HepG2 (cell line): ENCODE measurements around the gene NEURL2. TPM values are rescaled to one million over a fixed set of nuclear protein-coding genes. Genes with fewer than 3 reads are reported as not detected.

Experiments used
- ARNT2 ChIP-seq: sonication (generic); formaldehyde crosslinking; IDR thresholded peaks from 2 replicates; pipeline ENCODE4 v1.8.0; 2022; ENCODE audit warnings: mild to moderate bottlenecking, low read depth, missing genetic modification reagents, moderate library complexity
- CEBPG ChIP-seq: IDR thresholded peaks from 2 replicates; pipeline ENCODE4 v1.6.1; 2016
- EHMT2 ChIP-seq: fragments of 200-600 bp; sonication (generic); IDR thresholded peaks from 2 replicates; pipeline ENCODE4 v1.7.0; 2017; ENCODE audit warnings: antibody characterized with exemption, low read depth, low read length, borderline replicate concordance
- ETV5 ChIP-seq: IDR thresholded peaks from 2 replicates; pipeline ENCODE4 v1.6.1; 2018; ENCODE audit warnings: missing biosample characterization, missing genetic modification reagents, inconsistent platforms, borderline replicate concordance
- KAT2B ChIP-seq: fragments of 150-350 bp; IDR thresholded peaks from 2 replicates; pipeline ENCODE4 v1.6.1; 2014; ENCODE audit warnings: low read depth, low read length, borderline replicate concordance
- KLF6 ChIP-seq: IDR thresholded peaks from 2 replicates; pipeline ENCODE4 v1.8.0; 2016; ENCODE audit warnings: missing biosample characterization, missing genetic modification reagents
- MIXL1 ChIP-seq: IDR thresholded peaks from 2 replicates; pipeline ENCODE4 v1.6.1; 2016
- MLLT10 ChIP-seq: sonication (generic); formaldehyde crosslinking; IDR thresholded peaks from 2 replicates; pipeline ENCODE4 v1.4.0; 2020; ENCODE audit warnings: missing genetic modification reagents
- MYC ChIP-seq: sonication (generic); formaldehyde crosslinking; IDR thresholded peaks from 2 replicates; pipeline ENCODE4 v1.9.0; 2021; ENCODE audit warnings: missing genetic modification reagents, borderline replicate concordance
- POLR2AphosphoS2 ChIP-seq: IDR thresholded peaks from 2 replicates; pipeline ENCODE4 v1.6.1; 2011; ENCODE audit warnings: low read depth, low read length, improper control_type of control experiment
- POLR2G ChIP-seq: fragments of 200-400 bp; formaldehyde crosslinking; IDR thresholded peaks from 2 replicates; pipeline ENCODE4 v1.6.1; 2018; ENCODE audit warnings: mild to moderate bottlenecking, low read depth, low read length, moderate library complexity
- SOX13 ChIP-seq, 3 experiments: fragments of 450-650 bp in 1 of 3; sonication (generic) in 1 of 3; formaldehyde crosslinking in 1 of 3; IDR thresholded peaks in 2 of 3; conservative IDR thresholded peaks in 1 of 3; 2 replicates each; pipeline versions ENCODE4 v1.5.0 to v1.6.1; 2016 to 2020; ENCODE audit warnings: antibody characterized with exemption in 1 of 3, mild to moderate bottlenecking in 1 of 3, missing compliant biosample characterization in 1 of 3, missing genetic modification reagents in 1 of 3, moderate library complexity in 1 of 3
- TAF15 ChIP-seq: fragments of 200-400 bp; formaldehyde crosslinking; IDR thresholded peaks from one replicate; pipeline ENCODE4 v1.6.1; 2018; ENCODE audit warnings: mild to moderate bottlenecking, low read depth, low read length; ENCODE audit not compliant: poor library complexity, severe bottlenecking
- TSC22D2 ChIP-seq: sonication (generic); formaldehyde crosslinking; IDR thresholded peaks from 2 replicates; pipeline ENCODE4 v1.5.1; 2020; ENCODE audit warnings: missing genetic modification reagents, mild to moderate bottlenecking, borderline replicate concordance
- YEATS4 ChIP-seq: sonication (generic); formaldehyde crosslinking; IDR thresholded peaks from 2 replicates; pipeline ENCODE4 v1.4.0; 2020; ENCODE audit warnings: missing genetic modification reagents, borderline replicate concordance
- ZC3H13 ChIP-seq: sonication (generic); formaldehyde crosslinking; IDR thresholded peaks from 2 replicates; pipeline ENCODE4 v1.8.1; 2023; ENCODE audit warnings: mild to moderate bottlenecking, missing genetic modification reagents, moderate library complexity
- ZNF331 ChIP-seq: sonication (generic); formaldehyde crosslinking; IDR thresholded peaks from 2 replicates; pipeline ENCODE4 v1.4.0; 2020; ENCODE audit warnings: missing genetic modification reagents
- ZNF441 ChIP-seq: sonication (generic); formaldehyde crosslinking; IDR thresholded peaks from 2 replicates; pipeline ENCODE4 v1.7.0; 2021; ENCODE audit warnings: missing genetic modification reagents, borderline replicate concordance
- ZNF484 ChIP-seq: sonication (generic); formaldehyde crosslinking; IDR thresholded peaks from 2 replicates; pipeline ENCODE4 v1.5.1; 2020; ENCODE audit warnings: mild to moderate bottlenecking, low read depth, missing genetic modification reagents, borderline replicate concordance
- ZNF678 ChIP-seq: sonication (generic); formaldehyde crosslinking; IDR thresholded peaks from 2 replicates; pipeline ENCODE4 v1.4.0; 2020; ENCODE audit warnings: mild to moderate bottlenecking, missing genetic modification reagents
- polyA plus RNA-seq, 8 experiments: library from polyadenylated mRNA; depleted of rRNA in 3 of 8; stranded (reverse) in 7 of 8; unstranded in 1 of 8; fragments of >200 nt; fragmentation: Illumina TruSeq in 4 of 8; extraction: Trizol in 4 of 8; gene quantifications; 2 replicates each; pipeline versions ENCODE4 v1.2.1 to v1.2.3, GENCODE V29; 2011 to 2016; ENCODE audit warnings: low read depth in 4 of 8, missing spikeins in 1 of 8, mixed read lengths in 1 of 8; ENCODE audit not compliant: insufficient read depth in 1 of 8
- total RNA-seq, 5 experiments: library from RNA; depleted of rRNA; stranded (reverse); fragments of >200 nt; fragmentation: Illumina TruSeq; extraction: Trizol; gene quantifications; 2 replicates each; pipeline ENCODE4 v1.2.3, GENCODE V29; 2016; ENCODE audit warnings: low read depth in 1 of 5
- TF ChIP-seq, protein P1 (sequence below): sonication (generic); formaldehyde crosslinking; IDR thresholded peaks from 2 replicates; pipeline ENCODE4 v1.4.0; 2020; ENCODE audit warnings: low read depth, mild to moderate bottlenecking, missing genetic modification reagents
- TF ChIP-seq, protein P2 (sequence below): sonication (generic); formaldehyde crosslinking; IDR thresholded peaks from 2 replicates; pipeline ENCODE4 v1.8.0; 2022; ENCODE audit warnings: mild to moderate bottlenecking, missing genetic modification reagents
- TF ChIP-seq, protein P3 (sequence below): sonication (generic); formaldehyde crosslinking; IDR thresholded peaks from 2 replicates; pipeline ENCODE4 v1.4.0; 2020; ENCODE audit warnings: missing genetic modification reagents

The NEURL2 gene
- total and polyA plus RNA-seq, 2 of the 13 experiments (the other 11 are each of a cell fraction or from before 2014, with no cell fraction given), result 7.2 to 9.7 TPM

DNA sequence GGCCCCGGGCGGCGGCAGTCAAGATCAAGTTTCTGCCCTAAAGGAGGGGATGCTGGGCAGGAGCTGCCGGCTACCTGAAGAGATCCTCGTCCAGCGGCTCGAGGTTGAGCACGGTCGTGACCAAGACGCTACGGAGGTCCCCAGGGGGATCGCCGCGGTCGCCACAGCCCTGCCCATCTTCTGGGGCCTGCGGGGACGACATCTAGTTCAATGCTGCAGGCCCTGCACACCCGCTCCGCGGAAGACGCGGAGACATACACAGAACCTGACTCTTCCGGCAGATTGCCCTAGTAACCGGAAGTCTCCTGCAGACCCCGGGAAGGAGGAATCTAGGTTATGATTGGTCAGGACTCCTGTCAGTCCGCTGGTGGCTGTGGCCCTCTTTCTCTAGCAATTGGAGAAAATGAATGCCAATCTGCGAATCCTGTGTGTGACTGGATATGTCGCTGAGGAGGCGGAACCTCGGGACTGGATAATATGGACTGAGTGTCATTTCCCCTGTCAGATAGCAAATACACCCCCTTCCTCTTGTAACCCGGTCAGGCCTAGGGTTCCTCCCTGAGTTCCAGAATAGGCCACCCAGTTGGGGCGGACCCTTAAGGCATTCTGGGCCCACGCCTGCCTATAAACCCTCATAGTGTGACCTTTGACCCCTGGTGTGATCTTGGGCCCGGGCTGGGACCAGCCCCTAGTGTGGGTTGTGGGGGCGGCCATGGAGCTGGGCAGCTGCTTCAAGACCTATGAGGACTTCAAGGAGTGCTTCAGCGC, 33.7 kb downstream of the NEURL2 start, which contains the start of the genes ACOT8 and ZSWIM3 (continued):
- peak; percentile 43; the same call in 1 of the 2 replicates for TF ChIP-seq MYC (CRISPR knock-in tag)
- TF ChIP-seq, protein P1, sequence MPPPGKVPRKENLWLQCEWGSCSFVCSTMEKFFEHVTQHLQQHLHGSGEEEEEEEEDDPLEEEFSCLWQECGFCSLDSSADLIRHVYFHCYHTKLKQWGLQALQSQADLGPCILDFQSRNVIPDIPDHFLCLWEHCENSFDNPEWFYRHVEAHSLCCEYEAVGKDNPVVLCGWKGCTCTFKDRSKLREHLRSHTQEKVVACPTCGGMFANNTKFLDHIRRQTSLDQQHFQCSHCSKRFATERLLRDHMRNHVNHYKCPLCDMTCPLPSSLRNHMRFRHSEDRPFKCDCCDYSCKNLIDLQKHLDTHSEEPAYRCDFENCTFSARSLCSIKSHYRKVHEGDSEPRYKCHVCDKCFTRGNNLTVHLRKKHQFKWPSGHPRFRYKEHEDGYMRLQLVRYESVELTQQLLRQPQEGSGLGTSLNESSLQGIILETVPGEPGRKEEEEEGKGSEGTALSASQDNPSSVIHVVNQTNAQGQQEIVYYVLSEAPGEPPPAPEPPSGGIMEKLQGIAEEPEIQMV (CRISPR knock-in tag), result 0 out of 2 replicates have a peak, but pooled peaks have one; percentile 19
- peak; percentile 87 for TF ChIP-seq YEATS4 (CRISPR knock-in tag)
- TF ChIP-seq CEBPG, result peak; percentile 41
- TF ChIP-seq POLR2G, result peak; percentile 98
- TF ChIP-seq ARNT2, result no peak; the same call in 1 of the 2 replicates
- TF ChIP-seq ZC3H13 (CRISPR knock-in tag), result no peak
- peak; percentile 77 for TF ChIP-seq ZNF331 (CRISPR knock-in tag)
- peak; percentile 81 for TF ChIP-seq ZNF441 (CRISPR knock-in tag)
- no peak for TF ChIP-seq ZNF484 (CRISPR knock-in tag)
- TF ChIP-seq SOX13 (IDR thresholded peaks at IDR 0.05), result peak; percentile 7; the same call in 1 of the 2 replicates
- no peak; a peak in 1 of 4 replicates for TF ChIP-seq SOX13 (CRISPR knock-in tag; conservative IDR thresholded peaks at IDR 0.05 in 1 of 2, IDR thresholded peaks at IDR 0.05 in 1 of 2)
- TF ChIP-seq, protein P2, sequence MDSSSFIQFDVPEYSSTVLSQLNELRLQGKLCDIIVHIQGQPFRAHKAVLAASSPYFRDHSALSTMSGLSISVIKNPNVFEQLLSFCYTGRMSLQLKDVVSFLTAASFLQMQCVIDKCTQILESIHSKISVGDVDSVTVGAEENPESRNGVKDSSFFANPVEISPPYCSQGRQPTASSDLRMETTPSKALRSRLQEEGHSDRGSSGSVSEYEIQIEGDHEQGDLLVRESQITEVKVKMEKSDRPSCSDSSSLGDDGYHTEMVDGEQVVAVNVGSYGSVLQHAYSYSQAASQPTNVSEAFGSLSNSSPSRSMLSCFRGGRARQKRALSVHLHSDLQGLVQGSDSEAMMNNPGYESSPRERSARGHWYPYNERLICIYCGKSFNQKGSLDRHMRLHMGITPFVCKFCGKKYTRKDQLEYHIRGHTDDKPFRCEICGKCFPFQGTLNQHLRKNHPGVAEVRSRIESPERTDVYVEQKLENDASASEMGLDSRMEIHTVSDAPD (CRISPR knock-in tag), result peak; percentile 72; the same call in 1 of the 2 replicates
- no peak; the same call in 1 of the 2 replicates for TF ChIP-seq TSC22D2 (CRISPR knock-in tag)
- TF ChIP-seq, protein P3, sequence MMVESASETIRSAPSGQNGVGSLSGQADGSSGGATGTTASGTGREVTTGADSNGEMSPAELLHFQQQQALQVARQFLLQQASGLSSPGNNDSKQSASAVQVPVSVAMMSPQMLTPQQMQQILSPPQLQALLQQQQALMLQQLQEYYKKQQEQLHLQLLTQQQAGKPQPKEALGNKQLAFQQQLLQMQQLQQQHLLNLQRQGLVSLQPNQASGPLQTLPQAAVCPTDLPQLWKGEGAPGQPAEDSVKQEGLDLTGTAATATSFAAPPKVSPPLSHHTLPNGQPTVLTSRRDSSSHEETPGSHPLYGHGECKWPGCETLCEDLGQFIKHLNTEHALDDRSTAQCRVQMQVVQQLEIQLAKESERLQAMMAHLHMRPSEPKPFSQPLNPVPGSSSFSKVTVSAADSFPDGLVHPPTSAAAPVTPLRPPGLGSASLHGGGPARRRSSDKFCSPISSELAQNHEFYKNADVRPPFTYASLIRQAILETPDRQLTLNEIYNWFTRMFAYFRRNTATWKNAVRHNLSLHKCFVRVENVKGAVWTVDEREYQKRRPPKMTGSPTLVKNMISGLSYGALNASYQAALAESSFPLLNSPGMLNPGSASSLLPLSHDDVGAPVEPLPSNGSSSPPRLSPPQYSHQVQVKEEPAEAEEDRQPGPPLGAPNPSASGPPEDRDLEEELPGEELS (CRISPR knock-in tag), result peak; percentile 32; the same call in 1 of the 2 replicates
- TF ChIP-seq ETV5 (CRISPR knock-in tag), result peak; percentile 94
- TF ChIP-seq KLF6 (CRISPR knock-in tag), result peak; percentile 85
- peak; percentile 62; the same call in 1 of the 2 replicates for TF ChIP-seq ZNF678
- TF ChIP-seq KAT2B, result no peak
- TF ChIP-seq MLLT10 (CRISPR knock-in tag), result no peak
- TF ChIP-seq MIXL1 (CRISPR knock-in tag), result peak; percentile 79; the same call in 1 of the 2 replicates
- TF ChIP-seq TAF15, result peak; percentile 82
- no peak for TF ChIP-seq POLR2AphosphoS2
- TF ChIP-seq EHMT2, result no peak
